ENCODE measurements around the gene PODXL2. TPM values are rescaled to one million over a fixed set of nuclear protein-coding genes. Genes with fewer than 3 reads are reported as not detected.

The PODXL2 gene
- total and polyA plus RNA-seq, 2 of the 8 experiments (the other 6 are each of a cell fraction or from before 2014, with no cell fraction given), result 27.6 to 31.6 TPM

DNA sequence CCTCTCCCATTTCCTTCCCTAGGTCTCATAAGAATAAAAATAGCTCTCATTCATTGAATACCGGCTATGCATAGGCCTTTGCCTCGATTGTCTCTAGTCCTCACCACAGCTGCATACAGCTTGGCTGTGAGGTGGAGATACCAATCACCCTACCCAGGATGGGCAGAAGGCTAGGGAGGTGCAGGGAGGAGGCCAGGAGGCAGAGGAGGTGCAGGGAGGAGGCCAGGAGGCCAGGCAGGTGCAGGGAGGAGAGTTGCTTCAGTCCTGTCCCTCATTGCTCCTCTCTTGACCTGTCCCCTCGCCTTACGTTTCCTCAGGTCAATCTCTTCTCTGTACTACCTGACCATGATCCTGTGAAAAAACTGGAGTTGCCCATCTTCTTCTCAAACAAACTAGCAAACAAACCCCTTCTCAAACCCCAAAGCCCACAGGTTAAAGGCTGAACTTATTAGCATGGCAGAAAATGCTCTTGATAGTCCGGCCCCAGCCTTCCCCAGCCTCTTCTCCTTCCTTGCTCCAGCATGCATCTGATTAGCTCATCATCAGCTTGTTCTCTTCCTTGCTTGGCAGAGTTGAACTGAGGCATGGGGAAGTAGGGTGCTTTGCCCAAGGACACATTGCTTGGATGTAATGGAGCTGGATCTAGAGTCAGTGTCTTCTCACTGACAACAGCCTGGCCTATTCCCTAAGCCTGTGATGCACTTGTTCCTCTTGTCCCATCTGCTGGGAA, 15.8 kb downstream of the PODXL2 start:
- no peak for TF ChIP-seq HDAC2 (IDR thresholded peaks at IDR 0.05; ENCODE audit: borderline replicate concordance in 1 of 2, low read depth in 2 of 2, low read length in 2 of 2)
- no peak for TF ChIP-seq SRF (IDR thresholded peaks at IDR 0.05; ENCODE audit: low read depth, low read length)
- no peak for TF ChIP-seq GABPA (IDR thresholded peaks at IDR 0.05; ENCODE audit: borderline replicate concordance, insufficient read depth, low read length)
- TF ChIP-seq, protein P1, sequence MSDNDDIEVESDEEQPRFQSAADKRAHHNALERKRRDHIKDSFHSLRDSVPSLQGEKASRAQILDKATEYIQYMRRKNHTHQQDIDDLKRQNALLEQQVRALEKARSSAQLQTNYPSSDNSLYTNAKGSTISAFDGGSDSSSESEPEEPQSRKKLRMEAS (IDR thresholded peaks at IDR 0.05), result no peak
- TF ChIP-seq POU5F1 (IDR thresholded peaks at IDR 0.05; ENCODE audit: low read depth, low read length), result no peak
- TF ChIP-seq EP300 (IDR thresholded peaks at IDR 0.05; ENCODE audit: borderline replicate concordance in 1 of 2, low read depth in 2 of 2, low read length in 2 of 2), result no peak
- no peak for TF ChIP-seq BRCA1 (IDR thresholded peaks at IDR 0.05; ENCODE audit: low read depth, low read length)
- TF ChIP-seq BACH1 (IDR thresholded peaks at IDR 0.05; ENCODE audit: low read length), result no peak
- DNase-seq (ENCODE audit: low read depth in 1 of 2, low spot score in 2 of 2) (no peak), FAIRE-seq (no peak)
- H3K4ac ChIP-seq (replicated peaks; ENCODE audit: insufficient read length, low read depth, low read length), result no peak overlapping the region
- H4K5ac ChIP-seq (ENCODE audit: insufficient read length, low read depth, low read length), result no peak overlapping the region
- H4K91ac ChIP-seq (replicated peaks; ENCODE audit: insufficient read length, low read length), result peak overlapping the region; percentile 8
- H2BK20ac ChIP-seq (ENCODE audit: low read length), result 0 out of 2 replicates have a peak overlapping the region, but pooled peaks have one; percentile 66
- peaks cover 0 to 1% of the 10 kb centered on the region in 2 experiments for H4K20me1 ChIP-seq (replicated peaks in 1 of 2; ENCODE audit: control insufficient read depth in 1 of 2, insufficient read depth in 2 of 2, low read length in 2 of 2)
- H2AFZ ChIP-seq (ENCODE audit: low read length), result no peak overlapping the region
- no peak overlapping the region for H2BK15ac ChIP-seq (ENCODE audit: low read length)
- H3K4me2 ChIP-seq (ENCODE audit: insufficient read depth in 1 of 2, low read depth in 2 of 2, low read length in 2 of 2), result no peak overlapping the region
- no peaks in the 10 kb centered on the region for H3K9me3 ChIP-seq (ENCODE audit: insufficient read depth in 2 of 2, low read depth in 1 of 2, low read length in 1 of 2)
- no peak overlapping the region; the same call in 1 of the 2 replicates for H2AK5ac ChIP-seq (ENCODE audit: low read depth, low read length)
- H3K36me3 ChIP-seq (ENCODE audit: control insufficient read depth in 2 of 4, insufficient read depth in 4 of 4, low read length in 3 of 4), result peaks cover 0 to 3% (median 0%) of the 10 kb centered on the region in 4 experiments; a peak in 1 of 8 replicates
- 81% methylated on average over 5 of the region's 5 CpGs; no CpG with 5 or more reads in 1 of the 2 experiments for WGBS, 2 experiments (ENCODE audit: extremely low coverage in 1 of 2, insufficient coverage in 1 of 2, insufficient read length in 1 of 2, insufficient replicate concordance in 2 of 2, low coverage in 1 of 2, low lambda C conversion rate in 2 of 2, missing lambda C conversion rate in 1 of 2)
- H3K9ac ChIP-seq (replicated peaks in 1 of 4; ENCODE audit: extremely low read depth in 1 of 4, low read depth in 3 of 4, low read length in 3 of 4), result no peak overlapping the region
- CTCF ChIA-PET (ENCODE audit: partially characterized antibody), result interaction anchor here (0.8 to 10.2 kb wide), 6 partner anchors 10 to 187 kb away, joined by 3 to 104 read pairs (median 8); no protein-coding TSS in a partner anchor
- H3K14ac ChIP-seq (ENCODE audit: insufficient read length), result no peak overlapping the region
- no peak overlapping the region for H2BK120ac ChIP-seq (replicated peaks; ENCODE audit: low read depth, low read length)
- no peaks in the 10 kb centered on the region for H3K27me3 ChIP-seq (replicated peaks in 1 of 4; ENCODE audit: control insufficient read depth in 3 of 4, extremely low read depth in 1 of 4, insufficient read depth in 3 of 4, low read length in 3 of 4)
- H3K18ac ChIP-seq (ENCODE audit: extremely low read depth, low read length), result 0 out of 2 replicates have a peak overlapping the region, but pooled peaks have one; percentile 4
- no peak overlapping the region for H3K56ac ChIP-seq (replicated peaks; ENCODE audit: insufficient read length, low read depth, low read length)
- no peak overlapping the region for H3K4me3 ChIP-seq (ENCODE audit: extremely low read depth in 1 of 4, insufficient read depth in 2 of 4, low read depth in 3 of 4, low read length in 4 of 4)
- no peak overlapping the region for H3K23ac ChIP-seq (ENCODE audit: insufficient read length)
- H2BK12ac ChIP-seq (ENCODE audit: low read depth, low read length), result peak overlapping the region; percentile 44; the same call in 1 of the 2 replicates
- no peak overlapping the region; the same call in 1 of the 2 replicates for H2BK5ac ChIP-seq (ENCODE audit: low read depth, low read length)
- H3K4me1 ChIP-seq (replicated peaks in 1 of 4; ENCODE audit: control insufficient read depth in 3 of 4, insufficient read depth in 4 of 4, low read length in 3 of 4), result peaks cover 0 to 7% (median 2%) of the 10 kb centered on the region in 4 experiments; a peak in 3 of 7 replicates
- no peak overlapping the region for H4K8ac ChIP-seq (ENCODE audit: extremely low read depth, insufficient read depth, low read length)
- no peak overlapping the region for H3K27ac ChIP-seq (ENCODE audit: low read depth, low read length)
- POLR2A ChIA-PET (ENCODE audit: partially characterized antibody), result interaction anchor here (1.1 kb wide), 1 partner anchor 46 kb away, joined by 3 read pairs; the partner anchor contains the start of gene MCM2
- H3K23me2 ChIP-seq (ENCODE audit: low read depth, low read length), result no peaks in the 10 kb centered on the region
- no peaks in the 10 kb centered on the region for H3K79me2 ChIP-seq (ENCODE audit: control insufficient read depth in 1 of 2, insufficient read depth in 2 of 2, low read length in 2 of 2)
- no peaks in the 10 kb centered on the region; the same call in 1 of the 2 replicates for H3K79me1 ChIP-seq (ENCODE audit: low read depth, low read length)

Measured in H1 (cell line).